NCI-H1105 treated with DMSO at 0.1 percent for 48 hours (cell line): ENCODE measurements around the gene SCN1B.

Experiments
- DNase-seq: peaks from one replicate; lab custom pipeline; 2025; lab: John Stamatoyannopoulos, UW

SCN1B gene

DNA sequence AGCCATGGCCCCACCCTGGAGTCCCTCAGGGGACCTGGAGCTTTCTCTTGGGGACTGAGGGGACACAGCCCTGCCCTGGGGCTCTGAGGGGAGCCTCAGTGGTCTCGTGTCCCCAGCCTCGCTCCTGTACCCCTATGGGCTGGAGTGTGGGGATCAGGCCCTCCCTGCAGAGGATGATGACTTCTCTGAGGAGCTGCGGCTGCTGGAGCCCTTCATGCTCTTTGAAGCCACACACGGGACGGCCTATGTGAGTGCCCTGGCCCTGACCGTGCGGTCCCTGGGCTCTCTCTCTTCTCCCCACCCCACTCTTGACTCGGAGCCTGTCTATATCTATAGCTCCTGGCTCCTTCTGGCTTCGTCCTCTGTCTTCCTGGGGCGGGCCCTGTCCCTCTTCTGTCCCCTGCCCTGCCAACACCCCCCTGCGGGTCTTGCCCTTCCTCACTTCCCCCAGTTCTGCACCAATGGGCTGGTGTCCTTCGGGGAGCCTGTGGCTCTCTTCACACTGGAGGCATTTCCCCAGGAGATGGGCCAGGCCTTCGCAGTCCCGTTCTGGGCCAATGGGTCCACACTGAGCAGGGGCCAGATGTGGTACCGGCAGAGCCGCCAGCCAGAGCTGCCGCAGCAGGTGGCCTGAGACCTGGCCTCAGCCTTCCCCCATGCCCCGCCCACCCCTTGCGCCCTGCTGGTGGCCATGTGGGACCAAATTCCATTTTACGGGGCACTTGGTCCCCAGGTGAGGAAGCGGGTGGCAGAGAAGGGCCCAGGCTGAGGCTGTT is 44.3 kb downstream of the SCN1B start:
- no peak for DNase-seq

DNA sequence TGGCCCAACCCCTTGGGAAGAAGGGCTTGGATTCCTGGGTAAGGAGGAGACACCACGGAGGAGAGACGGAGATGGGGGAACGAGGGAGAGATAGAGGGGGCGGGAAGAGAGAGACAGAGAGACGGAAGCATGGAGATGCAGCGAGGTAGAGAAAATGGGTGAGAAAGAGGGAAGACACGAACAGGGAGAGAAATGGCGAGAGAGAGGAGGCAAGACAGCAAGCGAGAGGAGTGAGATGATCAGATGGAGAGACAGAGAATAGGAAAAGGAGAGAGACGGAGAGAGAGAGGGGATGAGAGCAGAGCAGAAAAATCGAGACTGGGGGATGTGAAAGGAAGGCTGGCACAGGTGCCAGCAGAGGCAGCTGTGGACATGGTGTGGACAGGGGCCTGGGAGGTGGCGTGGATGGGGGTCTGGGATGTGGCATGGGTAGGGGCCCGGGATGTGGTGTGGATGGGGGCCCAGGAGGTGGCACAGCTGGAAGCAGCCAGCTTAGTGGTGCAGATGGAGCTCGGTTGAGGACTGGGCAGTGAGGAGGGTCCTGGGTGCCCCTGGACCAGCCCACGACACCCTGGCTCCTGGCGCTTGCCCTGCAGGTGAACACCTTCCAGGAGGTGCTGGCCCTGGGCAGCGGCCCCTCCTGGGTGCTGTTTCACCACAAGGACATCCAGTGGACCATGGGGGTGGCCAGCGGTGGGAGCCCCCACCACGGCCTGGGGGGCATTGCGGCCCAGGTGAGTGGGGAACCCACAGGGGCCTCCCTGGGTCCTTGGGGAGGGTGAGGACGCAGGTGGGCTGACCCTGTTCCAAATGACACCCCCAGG is 45.1 kb downstream of the SCN1B start:
- DNase-seq = no peak

DNA sequence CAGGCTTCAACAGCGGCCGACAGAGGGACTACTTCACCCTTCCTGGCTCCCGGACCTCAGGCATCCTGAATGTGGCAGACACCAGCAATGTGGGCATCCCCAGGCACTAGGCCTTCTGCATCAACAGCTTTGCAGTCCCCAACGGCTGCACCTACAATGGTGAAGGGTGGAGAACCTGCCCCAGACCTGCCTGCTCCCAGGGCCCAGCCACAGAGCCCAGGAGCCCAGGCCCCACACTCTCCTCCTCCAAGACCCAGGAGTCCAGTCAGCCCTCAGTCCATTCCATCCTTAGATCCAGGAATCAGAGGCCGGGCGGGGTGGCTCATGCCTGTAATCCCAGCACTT is 45.7 kb downstream of the SCN1B start:
- no peak for DNase-seq

DNA sequence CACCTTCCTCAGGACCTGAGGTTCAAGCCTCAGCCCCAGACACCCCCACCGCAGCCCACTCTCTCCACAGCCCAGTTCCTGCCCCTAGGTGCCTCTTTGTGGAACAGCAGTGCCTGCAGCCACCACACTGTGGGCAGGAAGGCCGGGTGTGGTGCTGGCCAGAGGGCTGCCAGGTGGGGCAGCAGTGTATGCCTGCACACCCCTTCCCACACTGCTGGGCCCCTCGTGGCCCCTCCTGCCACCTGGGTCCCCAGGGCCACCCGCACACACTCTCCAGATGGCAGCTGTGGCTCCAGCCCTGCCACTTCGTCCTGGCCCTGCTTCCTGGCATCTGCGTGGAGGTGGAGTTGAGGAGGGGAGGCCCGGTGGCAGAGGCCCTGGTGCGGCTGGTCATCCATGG is 46.4 kb downstream of the SCN1B start:
- no peak for DNase-seq

DNA sequence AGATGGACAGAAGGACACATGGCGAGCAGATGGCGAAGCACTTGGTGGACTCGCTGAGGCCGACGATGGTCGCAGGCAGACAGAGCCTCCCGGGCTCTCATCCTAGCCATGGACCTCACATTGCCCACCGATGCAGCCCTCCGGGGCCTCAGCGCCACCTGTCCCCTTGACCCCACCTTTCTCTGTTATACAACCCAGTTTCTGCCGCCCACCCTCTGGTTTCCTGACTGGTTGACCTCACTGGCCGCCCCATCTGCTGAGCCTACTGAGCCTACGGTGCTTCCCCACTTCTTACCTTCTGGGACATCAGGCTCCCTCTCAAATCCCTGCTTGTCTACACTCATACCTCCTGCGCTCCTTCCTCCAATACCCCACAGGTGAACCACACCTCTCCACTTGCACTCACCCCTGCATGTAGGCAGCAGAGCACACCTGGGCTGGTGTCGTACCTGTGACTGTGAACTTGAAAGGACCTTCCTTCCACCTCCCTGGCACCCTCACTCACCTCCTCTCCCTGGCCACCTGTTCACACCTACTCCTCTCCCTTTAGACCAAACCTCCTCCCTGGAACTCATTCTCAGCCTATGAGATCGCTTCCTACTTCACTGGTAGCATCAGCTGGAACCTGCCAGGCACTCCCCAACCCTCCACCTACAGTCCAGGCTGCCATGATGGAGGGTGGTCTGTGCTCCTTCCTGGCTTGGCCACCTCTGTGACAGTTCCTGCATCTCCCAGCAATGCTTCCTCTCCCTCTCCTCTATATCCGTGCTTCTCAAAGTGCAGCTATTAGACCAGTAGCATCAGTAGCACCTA is 47.3 kb downstream of the SCN1B start:
- no peak for DNase-seq

DNA sequence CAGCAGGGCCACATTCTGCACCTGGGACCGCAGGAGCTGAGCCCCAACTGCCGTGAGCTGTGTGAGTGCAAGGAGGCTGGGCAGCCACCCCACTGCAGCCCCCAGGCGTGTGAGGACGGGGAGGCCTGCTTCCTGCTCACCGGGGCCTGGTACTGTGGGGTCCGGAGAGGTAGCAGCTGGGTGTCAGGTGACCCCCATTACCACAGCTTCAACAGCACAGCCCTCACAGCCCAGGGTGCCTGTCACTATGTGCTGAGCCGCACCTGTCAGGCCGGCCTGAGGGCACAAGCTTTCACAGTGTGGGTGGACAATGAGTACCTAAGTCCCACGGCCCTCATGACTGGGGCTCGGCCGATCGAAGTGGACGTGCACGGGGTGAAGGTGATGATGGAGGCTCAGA is 49.6 kb downstream of the SCN1B start:
- DNase-seq = no peak

DNA sequence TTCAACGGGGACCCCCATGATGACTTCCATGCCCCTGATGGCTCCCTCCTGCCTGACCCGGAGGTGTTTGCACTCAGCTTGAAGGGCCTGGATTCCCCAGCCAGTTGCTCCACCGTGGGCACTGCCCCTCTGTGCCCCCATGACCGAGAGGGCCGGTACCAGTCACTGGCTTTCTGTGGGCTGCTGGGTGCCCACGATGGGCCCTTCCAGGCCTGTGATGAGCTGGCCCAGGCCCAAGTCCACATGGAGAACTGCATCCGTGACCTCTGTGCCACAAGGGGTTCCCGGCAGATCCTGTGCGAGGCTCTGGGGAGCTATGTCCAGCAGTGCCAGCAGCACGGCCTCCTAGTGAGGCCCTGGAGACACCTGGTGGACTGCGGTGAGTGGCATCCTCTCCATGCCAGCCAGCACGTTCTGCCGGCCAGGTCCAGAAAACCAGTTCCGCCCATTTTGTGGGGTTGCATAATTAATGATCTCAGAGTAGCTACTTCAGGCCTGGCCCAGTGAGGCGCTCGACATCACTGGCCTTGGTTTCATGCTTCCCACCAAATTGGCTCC is 50.4 kb downstream of the SCN1B start:
- no peak for DNase-seq

DNA sequence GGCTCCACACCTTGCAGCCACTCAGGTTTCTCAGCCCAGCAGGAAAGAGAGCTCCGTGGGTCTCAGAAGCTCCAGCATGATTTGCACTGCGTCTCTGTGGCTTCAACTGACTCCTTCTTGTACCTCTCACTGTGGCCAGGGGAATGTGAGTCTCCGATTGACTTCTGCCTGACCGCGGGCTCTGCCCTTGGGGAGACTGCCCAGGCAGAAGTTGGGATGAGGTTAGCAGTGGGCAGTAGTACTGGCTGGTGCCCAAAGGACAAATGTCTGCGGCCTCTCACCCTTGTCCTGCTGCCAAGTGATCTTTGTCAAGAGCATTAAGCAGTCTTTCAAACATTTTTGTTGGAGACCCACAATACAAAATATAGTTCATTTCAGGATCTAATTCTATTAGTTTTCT is 50.9 kb downstream of the SCN1B start:
- no peak for DNase-seq

DNA sequence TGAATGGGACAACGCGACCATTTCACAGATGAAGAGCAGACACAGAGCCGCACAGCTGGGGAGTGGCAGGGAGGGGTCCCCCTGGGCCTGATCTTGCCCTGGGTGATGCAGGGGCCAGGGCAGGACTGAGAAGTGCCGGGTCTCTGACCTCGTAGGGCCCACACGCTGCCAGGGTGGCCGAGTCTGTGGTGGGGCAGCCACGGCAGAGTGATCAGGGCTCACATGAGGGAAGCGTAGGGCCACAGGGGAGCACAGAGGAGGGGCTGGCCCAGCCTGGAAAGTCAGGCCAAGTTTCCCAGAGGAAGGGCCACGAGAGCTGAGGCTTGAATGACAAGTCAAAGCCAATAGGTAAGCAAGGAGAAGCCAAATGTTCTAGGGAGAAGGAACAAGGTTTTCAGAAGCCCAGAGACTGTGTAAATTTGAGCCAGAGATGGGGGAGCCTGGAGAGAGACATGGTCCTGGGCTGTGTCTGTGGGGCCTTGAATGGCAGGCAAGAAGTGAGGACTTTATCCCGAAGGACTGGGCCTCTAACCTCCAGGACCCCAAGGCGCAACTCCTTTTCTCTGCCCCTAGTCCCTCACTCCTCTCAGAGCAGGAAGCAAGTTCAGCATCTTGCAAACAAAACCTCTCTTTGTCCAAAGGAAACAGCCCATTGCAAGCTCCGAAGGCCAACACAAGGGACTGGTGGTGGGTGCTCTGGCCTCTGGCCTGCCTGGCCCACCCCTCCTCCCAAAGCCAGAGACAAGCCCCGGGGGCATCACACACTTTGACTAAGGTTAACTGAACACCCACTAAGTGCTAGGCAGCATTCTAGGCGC is 53.6 kb downstream of the SCN1B start:
- no peak for DNase-seq

DNA sequence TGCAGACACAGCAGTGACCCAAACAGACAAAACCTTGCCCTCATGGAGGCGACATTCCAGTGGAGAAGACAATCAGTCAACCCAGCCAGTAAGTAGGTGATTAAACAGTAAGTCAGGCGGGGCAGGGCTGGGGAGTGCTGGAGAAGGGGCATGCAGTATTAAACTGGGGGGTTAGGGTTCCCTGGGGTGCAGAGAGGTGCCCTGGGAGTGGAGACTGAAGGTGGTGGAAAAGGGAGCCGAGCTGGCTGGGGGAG is 54.2 kb downstream of the SCN1B start:
- DNase-seq = no peak

DNA sequence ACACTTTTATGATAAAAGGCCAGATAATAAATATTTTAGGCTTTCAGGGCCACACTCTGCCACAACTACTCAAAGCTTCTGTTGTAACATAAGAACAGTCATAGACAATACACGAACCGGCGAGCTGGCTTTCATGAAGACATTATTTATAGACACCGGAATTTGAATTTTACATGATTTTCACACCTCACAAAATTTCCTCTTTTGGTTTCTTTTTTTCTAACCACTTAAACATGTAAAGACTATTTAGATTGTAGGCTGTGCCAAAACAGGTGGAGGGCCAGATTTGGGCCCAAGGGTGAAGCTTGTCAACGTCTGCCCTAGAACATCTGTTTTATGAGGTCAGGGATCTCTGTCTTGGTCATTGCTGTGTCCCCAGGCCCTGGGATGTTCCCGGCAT is 55.7 kb downstream of the SCN1B start:
- no peak for DNase-seq

DNA sequence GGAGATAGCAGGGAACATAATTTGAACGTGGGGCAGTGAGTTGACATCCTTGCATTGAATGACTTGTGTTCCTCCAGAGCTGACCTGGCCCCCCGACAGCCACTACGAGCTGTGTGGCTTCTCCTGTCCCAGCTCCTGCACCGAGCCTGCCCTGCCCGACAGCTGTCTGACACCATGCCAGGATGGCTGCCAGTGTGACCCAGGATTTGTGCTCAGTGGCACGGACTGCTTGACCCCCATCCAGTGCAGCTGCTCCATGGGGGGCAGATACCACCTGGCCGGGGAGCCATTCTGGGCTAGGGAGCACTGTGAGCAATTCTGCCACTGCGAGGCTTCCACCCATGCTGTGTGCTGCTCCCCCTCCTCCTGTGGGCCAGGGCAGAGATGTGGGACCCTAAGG is 56.2 kb downstream of the SCN1B start:
- no peak for DNase-seq

DNA sequence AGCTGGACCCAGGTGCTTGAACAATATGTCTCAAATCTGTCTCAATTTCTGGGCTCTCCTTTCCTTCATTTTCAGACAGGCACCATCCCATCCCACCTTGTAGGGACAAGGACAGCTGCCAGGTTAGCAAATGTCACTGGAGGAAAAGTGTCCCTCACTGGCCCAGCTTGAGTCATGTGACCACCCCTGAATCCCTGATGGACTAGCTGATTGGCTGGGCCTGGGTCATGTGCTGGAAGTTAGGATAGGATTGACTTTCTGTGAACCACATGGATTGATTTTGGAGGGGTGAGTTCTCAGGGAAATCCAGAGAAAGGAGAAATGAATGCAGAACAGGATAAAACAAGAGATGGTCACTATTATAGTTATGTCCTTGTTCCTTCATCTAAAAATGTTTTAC is 57.1 kb downstream of the SCN1B start:
- no peak for DNase-seq

DNA sequence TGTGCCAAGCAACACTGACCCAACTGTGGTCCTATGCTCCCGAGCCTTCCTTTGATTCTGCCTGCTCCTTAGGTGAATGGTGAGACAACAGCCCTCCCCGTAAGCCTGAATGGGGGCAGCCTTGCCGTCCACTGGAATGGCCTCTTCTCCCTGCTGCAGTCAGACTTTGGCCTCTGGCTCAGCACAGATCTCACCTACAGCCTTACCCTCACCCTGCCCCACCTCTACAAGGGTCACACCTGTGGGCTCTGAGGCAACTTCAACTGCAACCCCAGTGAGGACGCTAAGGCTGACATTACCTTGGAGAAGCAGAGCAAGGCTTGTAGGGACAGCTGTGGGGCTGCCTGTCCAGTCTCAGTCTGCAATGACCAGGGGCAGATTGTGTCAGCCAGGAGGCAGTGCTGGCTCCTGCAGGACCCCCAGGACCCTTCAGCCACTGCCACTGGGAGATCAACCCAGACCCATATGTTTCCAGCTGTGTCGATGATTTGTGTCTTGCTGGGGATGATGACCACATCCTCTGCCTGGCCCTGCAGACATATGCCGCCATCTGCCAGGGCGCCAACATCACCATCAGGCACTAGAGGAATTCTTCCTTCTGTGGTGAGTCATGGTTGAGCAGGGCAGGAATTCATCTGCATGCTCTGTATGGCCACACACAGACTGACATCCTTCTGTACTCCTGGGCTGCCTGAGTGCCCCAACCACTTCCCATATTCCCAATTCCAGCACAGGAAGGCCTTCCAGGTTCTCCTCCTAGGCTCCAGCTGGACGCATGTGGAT is 58.1 kb downstream of the SCN1B start:
- DNase-seq = no peak

DNA sequence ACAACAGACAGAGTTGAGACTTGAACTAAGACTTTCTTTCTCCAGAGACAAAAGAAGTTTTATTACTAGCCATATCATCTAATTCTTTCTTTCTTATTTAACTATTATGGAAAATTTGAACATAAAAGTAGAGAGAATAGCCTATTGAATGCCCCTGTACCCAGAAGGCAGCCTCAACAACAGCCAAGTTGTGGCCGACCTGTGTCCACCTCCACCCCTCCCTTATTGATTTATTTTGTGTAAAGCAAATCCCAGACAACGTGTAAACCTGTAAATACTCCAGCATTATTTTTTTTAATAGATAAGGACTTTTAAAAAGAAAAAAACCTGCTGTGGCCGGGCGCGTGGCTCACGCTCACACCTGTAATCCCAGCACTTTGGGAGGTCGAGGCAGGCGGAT is 59.3 kb downstream of the SCN1B start:
- no peak for DNase-seq
